K562 (cell line): ENCODE measurements around the gene ZNF609.

Source experiments
- ZNF778 ChIP-seq: fragments of 450-650 bp; formaldehyde crosslinking; IDR thresholded peaks from 2 replicates; pipeline ENCODE4 v1.4.0; 2020; ENCODE audit warnings: mild to moderate bottlenecking, moderate library complexity
- TF ChIP-seq, protein P1 (sequence below): fragments of 250-450 bp; sonication (Bioruptor Pico); IDR thresholded peaks from 2 replicates; pipeline ENCODE4 v1.8.0; 2022; ENCODE audit warnings: moderate library complexity, mild to moderate bottlenecking, inconsistent platforms
- TF ChIP-seq, protein P2 (sequence below): sonication (generic); formaldehyde crosslinking; IDR thresholded peaks from 2 replicates; pipeline ENCODE4 v1.8.0; 2022; ENCODE audit warnings: missing genetic modification reagents, mild to moderate bottlenecking, borderline replicate concordance

DNA sequence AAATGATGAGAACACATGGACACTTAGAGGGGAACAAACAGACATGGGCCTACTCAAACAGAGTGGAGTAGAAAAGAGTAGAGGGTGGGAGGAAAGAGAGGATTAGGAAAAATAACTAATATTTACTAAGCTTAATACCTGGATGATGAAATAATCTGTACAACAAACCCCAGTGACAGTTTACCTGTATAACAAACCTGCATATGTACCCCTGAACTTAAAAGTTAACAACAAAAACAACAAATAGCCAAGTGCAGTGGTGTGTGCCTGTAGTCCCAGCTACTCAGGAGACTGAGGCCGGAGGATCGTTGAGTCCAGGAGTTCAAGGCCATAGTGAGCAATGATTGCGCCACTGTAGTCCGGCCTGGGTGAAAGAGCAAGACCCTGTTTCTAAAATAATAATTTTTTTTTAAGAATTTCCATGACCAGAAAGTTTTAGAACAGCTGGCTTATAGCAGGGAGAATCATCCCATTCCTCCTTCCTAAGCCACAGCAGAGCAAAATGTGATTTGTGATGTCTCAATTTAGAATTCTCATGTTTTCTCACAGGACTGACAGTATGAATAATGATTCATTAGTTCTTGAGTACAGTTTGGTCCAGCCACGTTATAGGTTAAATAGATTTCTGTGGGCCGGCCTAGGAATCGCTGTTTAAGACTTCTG lies 150.0 kb downstream of the ZNF609 start:
- TF ChIP-seq ZNF778 (CRISPR knock-in tag): no peak
- TF ChIP-seq, protein P1, sequence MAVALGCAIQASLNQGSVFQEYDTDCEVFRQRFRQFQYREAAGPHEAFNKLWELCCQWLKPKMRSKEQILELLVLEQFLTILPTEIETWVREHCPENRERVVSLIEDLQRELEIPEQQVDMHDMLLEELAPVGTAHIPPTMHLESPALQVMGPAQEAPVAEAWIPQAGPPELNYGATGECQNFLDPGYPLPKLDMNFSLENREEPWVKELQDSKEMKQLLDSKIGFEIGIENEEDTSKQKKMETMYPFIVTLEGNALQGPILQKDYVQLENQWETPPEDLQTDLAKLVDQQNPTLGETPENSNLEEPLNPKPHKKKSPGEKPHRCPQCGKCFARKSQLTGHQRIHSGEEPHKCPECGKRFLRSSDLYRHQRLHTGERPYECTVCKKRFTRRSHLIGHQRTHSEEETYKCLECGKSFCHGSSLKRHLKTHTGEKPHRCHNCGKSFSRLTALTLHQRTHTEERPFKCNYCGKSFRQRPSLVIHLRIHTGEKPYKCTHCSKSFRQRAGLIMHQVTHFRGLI (CRISPR knock-in tag): no peak
- TF ChIP-seq, protein P2, sequence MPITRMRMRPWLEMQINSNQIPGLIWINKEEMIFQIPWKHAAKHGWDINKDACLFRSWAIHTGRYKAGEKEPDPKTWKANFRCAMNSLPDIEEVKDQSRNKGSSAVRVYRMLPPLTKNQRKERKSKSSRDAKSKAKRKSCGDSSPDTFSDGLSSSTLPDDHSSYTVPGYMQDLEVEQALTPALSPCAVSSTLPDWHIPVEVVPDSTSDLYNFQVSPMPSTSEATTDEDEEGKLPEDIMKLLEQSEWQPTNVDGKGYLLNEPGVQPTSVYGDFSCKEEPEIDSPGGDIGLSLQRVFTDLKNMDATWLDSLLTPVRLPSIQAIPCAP: no peak
